B cell (primary cell): ENCODE results near the gene RAD51B.

Source experiments
- EZH2 ChIP-seq: IDR thresholded peaks from 2 replicates; pipeline ENCODE4 v1.6.1; 2012; ENCODE audit warnings: borderline replicate concordance, low read depth, mild to moderate bottlenecking, moderate library complexity, low read length; ENCODE audit not compliant: insufficient read depth, poor library complexity, severe bottlenecking
- TF ChIP-seq, protein P1 (sequence below): fragments of 200-600 bp; IDR thresholded peaks from one replicate; pipeline ENCODE4 v1.8.0; 2022; ENCODE audit warnings: antibody characterized with exemption, mild to moderate bottlenecking

- TF ChIP-seq, protein P1, sequence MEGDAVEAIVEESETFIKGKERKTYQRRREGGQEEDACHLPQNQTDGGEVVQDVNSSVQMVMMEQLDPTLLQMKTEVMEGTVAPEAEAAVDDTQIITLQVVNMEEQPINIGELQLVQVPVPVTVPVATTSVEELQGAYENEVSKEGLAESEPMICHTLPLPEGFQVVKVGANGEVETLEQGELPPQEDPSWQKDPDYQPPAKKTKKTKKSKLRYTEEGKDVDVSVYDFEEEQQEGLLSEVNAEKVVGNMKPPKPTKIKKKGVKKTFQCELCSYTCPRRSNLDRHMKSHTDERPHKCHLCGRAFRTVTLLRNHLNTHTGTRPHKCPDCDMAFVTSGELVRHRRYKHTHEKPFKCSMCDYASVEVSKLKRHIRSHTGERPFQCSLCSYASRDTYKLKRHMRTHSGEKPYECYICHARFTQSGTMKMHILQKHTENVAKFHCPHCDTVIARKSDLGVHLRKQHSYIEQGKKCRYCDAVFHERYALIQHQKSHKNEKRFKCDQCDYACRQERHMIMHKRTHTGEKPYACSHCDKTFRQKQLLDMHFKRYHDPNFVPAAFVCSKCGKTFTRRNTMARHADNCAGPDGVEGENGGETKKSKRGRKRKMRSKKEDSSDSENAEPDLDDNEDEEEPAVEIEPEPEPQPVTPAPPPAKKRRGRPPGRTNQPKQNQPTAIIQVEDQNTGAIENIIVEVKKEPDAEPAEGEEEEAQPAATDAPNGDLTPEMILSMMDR, result no peak
- no peak for TF ChIP-seq EZH2
Observed at GRCh38 chr14:68651075-68651474, 831.5 kb downstream of the RAD51B start.
